Measurements from ENCODE around the gene LRRC27.

LRRC27 gene

DNA sequence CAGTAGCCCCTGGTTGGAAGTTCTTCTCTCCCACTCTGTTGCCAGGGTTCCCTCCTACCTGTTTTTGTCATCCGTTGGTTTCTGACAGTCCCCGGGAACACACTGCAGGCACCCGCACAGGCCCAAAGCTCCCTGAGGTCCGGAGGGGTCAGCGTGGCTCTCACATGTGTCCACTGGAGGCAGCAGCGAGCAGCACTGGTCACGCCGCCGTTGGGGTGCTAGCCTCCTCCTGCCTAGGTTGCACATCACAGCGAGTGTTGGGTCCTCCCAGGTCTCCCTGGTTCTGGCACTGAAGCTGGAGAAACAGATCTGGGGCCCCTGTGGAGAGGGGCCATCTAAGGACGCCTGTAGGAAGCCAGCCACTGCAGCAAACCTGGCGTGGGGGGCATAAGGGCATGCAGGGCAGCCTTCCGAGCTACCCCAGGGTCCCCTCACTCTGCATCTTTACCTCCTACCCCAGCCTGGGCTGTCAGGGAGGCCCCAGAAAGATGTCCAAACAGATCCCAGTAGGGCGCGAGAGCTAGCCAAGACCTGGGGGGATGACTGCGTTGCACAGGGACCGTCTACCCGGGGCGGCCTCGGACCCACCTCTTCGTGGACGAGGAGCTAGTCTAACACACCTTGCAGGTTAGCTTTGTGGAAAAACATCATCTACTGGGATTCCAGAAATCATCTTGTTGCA lies 28.9 kb downstream of the LRRC27 start:
- DNase-seq: no peak

DNA sequence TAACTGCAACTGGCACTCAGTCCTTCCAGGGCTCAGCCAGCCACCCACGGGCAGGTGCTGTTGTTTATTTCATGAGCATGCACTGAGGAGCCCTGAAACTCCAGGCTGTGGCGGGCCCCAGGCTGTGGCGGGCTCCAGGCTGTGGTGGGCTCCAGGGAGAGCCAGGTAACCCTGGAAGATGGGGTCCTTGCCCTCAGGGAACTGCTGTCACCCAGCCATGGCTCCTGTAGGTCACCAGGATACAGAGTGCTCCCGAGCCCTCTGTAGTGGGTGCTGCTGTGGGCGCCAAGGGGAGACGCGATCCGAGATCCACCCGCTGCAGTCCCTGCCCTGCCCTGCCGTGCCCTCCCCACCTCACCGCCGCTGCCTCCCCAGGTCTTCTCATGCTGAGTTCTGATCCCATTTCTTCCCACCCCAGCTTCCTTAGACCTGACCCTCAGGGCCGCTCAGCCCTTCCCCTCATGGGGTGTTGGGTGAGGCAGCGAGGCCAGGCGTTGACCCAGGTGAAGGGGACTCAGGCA lies 29.6 kb downstream of the LRRC27 start:
- DNase-seq: no peak

DNA sequence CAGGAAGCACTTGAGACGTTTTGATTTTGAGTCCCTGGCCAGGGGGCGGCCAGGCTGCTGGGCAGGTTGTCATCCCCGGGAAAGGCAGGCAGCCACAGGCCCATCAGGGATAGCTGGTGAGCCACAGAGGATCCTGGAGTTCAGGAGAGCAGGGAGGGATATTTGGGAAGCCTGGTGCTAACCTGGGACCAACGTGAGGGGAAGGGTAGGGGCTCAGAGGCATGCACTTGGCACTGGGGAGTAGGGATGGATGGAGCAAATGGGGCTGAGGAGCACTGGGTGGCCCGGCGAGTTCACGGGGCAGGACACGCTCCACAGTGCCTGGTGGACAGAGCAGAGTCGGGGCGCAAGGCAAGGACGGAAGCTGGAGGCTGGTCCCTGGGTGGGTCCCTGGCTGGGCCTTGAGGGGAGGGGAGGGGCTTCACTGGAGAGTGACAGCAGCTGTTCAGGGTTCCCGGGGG lies 30.2 kb downstream of the LRRC27 start:
- DNase-seq: no peak

DNA sequence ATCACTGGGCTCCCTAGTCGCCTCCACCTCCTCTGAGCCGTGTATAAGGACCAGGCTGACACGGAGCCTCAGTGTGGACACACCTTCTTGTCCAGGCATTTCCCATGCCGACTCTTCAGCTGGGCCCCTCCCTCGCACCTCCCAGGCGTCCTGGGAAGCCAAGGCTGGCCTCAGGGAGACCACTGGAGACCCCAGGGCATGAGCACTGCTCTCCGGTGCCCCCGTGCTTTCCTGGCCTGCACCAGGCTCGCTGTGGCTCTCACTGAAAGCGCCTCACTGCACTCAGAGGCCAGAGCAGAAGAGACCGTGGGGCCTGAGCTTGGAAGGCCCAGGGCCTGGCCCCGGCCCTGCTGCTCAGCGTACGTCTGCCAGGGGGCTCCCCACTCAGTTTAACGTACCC lies 31.4 kb downstream of the LRRC27 start:
- no peak for DNase-seq

DNA sequence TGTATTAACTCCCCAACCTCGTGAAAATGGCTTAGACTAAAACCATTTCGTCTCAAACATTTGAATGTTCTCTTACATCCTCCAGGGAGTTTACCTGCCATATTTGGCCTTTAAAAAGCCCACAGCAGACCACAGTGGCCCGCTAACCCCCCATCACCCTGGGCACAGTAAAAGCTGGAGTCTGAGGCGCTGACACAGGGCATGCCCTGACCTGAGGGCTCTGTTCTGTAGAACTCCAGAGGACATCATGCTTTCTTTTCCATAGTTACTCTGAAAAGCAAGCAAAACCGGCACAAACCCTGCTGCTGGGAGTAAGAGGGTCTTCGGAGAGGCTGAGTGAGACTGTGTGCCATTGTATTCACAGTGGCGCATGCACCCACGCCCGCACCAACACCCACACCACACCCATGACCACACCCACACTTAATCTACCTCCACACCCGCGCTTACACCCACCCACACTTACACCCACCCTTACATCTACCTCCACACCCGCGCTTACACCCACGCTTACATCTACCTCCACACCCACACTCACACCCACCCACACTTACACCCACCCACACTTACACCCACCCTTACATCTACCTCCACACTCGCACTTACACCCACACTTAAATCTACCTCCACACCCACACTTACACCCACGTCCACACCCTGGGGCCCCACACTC lies 32.1 kb downstream of the LRRC27 start:
- peak; percentile 11 for DNase-seq

DNA sequence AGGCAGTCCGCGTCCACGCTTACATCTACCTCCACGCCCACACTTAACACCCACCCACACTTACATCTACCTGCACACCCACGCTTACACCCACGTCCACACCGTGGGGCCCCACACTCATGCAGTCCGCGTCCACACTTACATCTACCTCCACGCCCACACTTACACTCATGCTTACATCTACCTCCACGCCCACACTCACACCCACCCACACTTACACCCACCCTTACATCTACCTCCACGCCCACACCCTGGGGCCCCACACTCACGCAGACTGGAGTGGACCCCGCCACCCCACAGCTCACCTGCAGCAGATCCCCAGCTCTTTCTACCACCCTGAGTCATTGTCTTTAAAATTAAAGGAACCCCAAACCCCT lies 32.6 kb downstream of the LRRC27 start:
- DNase-seq: no peak

DNA sequence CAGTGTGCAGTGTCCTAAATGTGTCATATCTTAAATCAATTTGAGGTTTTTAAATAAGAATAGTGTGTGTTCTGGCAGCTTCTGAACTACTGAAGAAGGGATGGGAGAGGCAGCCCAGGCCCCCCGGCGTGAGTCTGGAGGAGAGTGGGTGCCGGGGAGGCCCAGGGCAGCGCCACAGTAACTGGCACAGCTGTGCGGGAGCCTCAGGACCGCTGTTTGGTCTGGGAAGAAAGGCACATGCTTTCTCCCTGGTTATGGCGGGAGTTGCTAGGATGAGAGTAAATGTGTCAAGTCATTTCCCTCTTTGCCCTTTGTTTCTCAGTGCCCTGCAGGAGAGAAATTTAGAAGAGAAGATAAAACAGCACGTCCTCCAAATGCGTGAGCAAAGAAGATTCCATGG lies 33.1 kb downstream of the LRRC27 start:
- DNase-seq: no peak

DNA sequence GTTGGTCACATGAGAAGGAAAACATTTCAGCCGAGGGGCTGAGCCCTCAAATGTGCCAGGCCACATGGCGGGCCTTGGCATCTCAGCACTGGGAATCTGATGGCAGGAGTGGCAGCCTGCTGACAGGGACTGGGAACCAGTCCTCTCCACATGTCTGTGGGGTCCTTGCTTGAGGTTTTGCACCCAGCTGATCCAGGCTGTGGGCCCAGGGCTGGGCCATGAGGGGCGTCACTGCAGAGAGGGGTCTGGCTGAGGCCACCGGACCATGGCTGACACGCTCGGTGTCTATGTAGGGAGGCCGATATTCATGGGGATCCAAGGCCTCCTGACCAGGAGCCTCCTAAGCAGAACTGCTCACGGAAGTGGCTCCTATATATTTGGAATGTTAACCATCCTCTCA lies 34.0 kb downstream of the LRRC27 start:
- no peak for DNase-seq

DNA sequence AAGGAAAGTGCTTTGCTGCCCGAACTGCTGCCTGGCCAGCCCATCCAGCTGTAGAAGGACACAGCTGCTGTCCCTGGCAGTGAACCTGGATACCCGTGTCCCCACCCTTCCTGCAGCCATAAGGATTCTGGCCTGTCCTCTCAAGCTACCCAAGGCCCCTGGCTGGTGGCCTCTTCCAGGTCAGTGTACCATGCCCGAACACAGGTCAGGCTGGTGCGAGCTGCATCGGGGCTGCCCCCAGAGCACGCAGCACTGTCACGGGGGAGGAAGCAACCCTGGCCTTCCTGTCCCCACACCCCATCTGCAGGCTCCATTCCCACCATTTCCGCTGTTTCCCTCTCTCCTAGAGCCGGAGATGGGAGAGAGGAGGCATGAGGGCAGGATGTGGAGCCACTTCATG lies 34.5 kb downstream of the LRRC27 start:
- no peak for DNase-seq

DNA sequence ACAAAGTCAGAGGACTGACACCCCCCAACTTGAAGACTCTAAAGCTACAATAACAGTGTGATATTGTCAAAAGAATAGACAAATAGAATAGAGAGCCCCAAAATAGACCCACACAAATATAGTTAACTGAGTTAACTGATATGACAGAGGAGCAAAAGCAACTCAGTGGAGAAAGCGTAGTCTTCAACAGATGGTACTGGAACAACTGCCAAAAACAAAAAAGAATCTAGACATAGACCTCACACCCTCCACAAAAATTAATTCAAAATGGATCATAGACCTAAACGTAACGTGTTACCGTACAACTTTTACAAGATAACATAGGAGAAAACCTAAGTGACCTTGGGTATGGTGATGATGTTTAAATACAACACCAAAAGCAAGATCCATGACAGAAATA lies 36.4 kb downstream of the LRRC27 start:
- no peak for DNase-seq

DNA sequence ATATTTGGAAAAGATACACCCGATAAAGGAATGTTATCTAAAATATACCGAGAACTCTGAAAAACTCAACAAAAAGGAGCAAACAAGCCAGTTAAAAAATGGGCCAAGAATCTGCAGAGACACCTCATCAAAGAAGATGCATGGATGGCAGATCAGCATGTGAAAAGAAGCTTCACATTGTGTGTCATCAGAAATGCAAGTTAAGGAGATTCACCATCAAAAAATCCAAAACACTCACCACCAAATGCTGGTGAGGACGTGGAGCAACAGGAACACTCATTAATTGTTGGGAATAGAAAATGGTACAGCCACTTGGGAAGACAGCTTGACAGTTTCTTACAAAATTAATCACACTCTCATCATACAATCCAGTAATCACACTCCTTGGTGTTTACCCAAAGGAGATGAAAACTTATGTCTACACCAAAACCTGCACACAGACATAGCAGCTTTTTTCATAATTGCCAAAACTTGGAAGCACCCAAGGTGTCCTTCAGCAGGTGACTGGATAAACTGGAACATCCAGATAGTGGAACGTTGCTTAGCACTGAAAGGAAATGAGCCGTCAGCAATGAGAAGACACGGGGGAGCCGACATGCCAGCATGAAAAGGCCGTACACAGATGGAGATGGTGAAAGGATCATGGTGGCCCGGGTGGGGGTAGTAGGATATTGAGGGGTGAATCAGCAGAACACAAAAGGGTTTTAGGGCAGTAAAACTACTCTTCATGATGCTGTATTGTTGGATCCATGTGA lies 37.1 kb downstream of the LRRC27 start:
- no peak for DNase-seq

DNA sequence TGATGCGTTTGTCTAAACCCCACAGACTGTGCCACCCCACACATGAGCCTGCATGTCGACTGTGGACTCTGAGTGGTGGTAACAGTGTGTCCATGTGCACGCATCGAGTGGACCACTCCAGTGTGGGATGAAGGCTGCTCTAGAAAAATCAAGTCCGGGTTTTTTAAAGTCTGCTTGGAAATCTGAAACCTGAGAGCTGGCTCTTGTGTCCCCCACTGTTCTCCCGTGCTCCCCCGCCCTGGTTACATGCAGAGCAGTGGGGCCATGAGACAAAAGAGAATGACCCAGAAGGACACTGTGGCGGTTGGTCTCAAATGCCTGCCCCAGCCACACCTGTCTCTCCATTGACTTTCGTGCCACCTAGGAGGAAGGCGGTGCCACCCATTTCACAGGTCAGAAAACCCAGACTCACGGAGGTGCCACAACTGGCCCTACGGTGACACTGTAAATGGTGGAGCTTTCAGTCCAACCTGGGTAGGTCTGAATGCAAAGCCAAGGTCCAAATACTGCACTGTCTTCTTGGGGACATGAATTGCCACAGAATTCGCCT lies 37.7 kb downstream of the LRRC27 start:
- no peak for DNase-seq

DNA sequence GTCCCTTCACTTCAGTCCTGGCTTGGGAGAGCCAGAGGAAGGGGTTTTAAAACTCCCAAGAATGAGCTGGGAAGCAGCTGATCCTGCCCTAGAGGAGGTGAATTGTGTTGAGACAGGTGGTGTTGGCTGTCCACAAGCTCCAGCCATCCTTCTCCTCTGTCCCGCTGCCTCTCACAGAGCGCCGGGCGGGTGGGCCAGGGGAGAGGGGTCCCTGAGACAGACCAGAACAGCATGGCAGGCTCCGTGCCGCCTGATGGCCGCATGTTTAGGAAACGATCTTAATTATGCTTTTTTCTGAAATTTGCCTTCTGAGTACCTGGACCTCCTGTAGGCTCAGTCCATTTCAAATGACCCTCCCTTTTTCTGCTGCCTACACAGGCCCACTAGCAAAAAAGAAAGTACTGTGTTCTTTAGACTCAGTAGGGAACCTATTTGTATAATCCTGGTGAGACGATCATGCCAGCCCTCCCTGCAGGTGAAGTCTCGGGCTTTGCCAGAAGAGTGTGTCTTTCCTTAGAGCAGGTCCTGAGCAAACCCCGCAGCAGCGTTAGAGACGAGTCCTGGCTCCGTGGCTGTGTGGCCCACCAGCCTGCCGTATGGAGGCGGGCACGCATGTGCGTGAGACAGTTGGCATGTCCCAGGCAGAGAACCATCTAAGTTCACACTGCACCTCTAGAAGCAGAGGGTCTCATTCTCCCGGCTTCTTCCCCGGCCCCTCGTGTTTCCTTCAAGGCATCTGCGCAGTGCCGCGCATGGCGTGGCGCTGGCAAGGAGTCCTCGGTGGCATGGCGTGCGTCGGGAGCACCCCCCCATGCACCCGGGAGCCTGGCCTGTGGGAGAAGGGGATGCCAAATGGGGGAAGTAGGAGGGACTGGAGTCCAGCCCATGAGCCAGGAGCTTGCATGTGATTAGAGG lies 38.7 kb downstream of the LRRC27 start:
- no peak for DNase-seq

DNA sequence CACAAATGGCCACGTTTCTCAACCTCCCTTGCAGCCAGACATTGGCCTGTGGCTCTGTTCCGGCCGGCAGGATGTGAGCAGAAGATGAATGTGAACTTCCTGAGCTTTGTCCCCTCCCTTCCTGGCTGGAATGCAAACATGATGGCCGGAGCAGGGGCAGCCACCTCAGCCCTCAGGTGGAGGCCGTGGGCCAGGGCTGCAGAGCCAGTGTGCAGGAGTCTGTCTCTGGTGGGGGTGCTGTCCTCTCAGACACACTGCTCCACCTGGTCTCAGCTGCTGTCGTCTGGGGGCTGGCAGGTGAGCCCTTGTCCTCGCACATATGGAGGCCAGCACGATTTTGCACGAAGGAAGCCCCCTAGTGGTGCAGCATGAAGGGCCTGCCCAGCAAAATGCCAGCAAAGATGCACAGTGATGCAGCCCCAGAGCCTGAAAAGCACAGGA lies 39.7 kb downstream of the LRRC27 start:
- no peak for DNase-seq

DNA sequence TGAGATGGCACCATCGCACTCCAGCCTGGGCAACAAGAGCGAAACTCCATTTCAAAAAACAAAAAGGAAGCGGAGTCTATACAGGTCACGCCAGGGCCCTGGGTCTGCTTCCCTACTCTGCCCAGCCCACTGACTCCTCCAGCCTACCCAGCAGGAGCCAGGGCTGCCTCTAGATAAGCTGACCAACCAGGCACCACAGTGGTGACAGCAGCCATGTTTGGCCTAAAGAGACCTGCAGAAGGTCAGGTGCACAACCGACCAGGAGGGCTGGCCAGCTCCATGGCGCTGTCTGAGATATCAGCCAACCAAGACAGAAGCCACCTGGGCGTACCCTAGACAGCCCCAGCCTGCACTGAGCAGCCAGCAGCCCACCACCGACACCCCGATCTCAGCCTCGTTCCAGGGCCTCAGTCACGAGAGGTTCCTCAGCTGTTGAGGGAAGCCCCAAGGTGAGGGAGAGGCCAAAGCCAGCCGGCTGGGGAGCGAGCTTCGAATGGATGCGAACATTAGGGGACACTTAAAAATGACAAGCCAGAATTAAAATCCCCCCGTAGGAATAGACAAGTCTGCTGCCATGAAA lies 40.6 kb downstream of the LRRC27 start:
- no peak for DNase-seq

DNA sequence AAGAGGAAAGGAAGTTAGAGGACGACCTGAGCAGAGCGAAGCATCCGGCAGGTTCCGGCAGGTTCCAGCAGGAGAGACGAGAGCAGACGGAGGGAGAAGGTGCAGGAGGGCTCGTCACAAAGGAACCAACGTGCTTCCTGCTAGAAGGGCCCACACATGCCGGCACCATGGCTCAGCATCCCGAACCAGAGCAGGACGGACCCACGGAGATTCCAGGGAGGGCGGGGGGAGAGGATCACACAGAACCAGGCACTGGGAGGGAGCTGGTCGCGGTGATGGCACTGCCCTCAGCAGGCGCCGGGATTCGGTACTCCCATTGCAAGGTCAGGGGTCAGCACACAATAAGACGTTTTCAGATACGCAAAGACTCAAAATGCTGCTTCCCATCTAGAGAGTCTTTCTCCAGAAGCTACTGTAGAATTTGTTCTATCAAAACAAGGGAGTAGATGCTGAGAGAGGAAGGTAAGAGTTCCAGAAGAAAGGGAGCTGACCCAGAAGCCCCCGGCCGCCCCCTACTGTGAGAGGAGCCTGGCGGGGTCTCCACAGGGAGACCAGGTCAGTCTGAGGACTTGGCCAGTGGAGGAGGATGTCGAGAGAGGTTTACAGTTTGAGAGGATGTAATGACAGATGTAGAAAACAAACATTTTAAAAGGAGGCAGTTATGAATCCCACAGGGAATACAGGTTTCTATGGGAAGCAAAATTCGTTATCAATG lies 41.4 kb downstream of the LRRC27 start:
- no peak for DNase-seq

DNA sequence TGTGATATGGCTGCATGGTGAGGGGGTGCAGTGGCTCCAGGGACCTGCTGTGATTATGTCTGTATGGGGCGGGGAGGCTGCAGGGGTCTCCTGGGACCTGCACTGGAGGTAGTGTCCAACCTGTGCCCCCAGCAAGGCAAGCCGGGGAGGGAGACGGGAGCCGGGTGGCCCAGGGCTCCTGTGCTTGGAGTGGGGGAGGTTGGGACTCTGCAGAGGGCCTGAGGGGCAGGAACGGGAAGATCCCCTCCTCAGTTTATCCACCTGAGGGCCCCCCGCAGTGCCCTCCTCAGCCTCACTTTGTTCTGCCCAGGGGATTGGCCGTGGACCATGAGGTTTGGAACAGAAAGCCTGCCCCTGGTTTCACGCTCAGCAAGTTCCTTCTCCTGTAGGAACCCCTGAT lies 42.2 kb downstream of the LRRC27 start:
- DNase-seq: no peak

DNA sequence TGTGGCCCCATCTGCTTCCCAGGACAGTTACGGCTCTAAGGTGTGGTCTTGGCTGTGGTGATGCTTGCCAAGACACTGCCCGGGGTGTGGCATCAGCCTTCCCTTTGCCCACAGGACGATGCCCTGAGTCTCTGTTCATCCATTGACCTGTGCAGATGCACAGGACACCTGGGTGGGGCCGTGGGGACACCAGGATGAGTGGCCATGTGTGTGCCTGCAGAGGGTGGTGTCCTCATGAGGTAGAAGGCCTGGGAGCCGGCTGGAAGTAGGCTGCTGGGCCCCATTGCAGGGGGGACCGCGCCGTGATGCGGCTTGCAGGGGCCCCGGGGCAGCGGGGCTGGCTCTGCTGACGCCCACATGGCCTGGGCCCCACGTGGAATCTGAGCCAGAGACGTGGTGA lies 42.6 kb downstream of the LRRC27 start:
- DNase-seq: no peak

DNA sequence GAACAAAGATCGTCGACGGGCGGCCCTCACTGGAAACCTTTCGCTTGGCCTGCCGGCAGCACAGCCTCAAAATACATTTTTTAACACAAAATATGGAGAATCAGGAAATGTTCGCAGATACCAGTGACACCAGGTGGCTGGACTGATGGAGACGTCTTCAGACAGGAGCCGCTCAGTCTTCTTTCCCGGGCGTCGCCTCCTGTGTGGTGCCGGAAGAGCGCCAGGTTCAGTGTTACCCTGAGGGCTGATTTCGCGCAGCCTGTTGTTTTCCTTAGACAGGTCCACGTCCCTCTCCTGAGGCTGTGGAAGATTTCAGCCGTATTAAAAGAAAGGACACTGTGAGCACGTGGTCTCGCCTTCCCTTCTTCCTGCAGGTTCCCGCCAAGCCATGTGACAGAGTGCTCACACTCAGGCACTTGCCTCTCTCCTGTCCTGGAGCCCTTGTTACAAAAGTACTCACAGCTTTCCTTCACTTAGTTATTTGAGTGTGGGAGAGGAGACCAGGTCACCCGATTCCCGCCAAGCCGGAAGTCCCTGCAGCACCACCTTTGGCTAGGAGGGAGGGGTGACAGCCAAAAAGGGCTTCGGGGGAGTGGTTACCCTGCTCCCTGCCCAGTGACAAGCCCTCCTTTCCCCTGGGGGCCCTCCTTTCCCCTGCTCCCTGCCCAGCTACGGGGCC lies 43.3 kb downstream of the LRRC27 start:
- DNase-seq: no peak

DNA sequence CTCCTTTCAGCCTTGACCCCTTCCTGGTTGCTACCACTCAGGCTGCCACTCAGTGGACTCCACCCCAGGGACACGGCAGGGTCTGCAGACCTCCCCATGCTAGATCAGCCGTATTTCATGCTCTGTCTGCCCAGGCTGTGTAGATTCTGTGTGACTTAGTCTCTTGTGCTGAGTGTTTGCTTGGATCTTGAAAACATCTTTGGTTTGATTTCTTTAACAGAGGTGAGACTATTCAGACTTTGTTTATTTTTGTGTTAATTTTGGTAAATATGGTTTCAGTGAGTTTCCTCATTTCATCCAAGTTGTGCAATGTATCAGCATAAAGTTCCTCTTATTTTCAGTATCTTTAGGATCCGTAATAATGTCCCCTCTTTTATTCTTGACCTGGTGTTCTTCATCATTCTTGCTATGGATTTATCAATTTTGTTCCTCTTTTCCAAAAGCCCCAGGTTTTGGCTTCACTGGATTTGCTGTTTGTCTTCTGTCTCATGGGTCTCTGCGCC lies 43.9 kb downstream of the LRRC27 start:
- no peak for DNase-seq

Measured in NCI-H345 (cell line).